HG02623 (cell line): Measurements from ENCODE around the gene CCNB3.

Experiments
- ATAC-seq: cut with Tn5 transposase; IDR thresholded peaks from one replicate; pipeline ENCODE4 v1.9.1; 2021; ENCODE audit warnings: moderate library complexity; ENCODE audit not compliant: unreplicated experiment

CCNB3 gene

GRCh38 chrX:50372966-50373365 lies 168.4 kb downstream of the CCNB3 start:
- no peak for ATAC-seq

- ATAC-seq, result no peak
Observed at GRCh38 chrX:50375481-50376267, 171.1 kb downstream of the CCNB3 start.

GRCh38 chrX:50381729-50382415 lies 177.3 kb downstream of the CCNB3 start:
- no peak for ATAC-seq

DNA sequence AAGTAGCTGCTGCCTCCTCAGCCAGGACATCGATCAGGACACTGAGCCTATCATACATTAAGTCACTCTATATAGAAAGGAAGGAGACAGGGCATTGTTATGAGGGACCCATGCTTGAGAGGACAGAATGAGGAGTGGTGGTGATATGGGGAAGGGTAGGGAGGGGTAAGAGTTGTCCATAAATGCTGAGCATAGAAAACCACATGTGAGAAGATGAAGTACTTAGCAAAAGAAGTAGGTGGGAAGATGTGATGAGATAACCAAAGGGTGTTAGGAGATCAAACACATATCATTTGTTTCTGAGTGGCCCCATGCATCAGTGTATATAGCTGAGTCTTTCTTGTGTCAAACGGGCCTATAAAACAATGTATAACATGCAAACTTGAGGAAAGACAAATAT lies 182.0 kb downstream of the CCNB3 start:
- no peak for ATAC-seq

DNA sequence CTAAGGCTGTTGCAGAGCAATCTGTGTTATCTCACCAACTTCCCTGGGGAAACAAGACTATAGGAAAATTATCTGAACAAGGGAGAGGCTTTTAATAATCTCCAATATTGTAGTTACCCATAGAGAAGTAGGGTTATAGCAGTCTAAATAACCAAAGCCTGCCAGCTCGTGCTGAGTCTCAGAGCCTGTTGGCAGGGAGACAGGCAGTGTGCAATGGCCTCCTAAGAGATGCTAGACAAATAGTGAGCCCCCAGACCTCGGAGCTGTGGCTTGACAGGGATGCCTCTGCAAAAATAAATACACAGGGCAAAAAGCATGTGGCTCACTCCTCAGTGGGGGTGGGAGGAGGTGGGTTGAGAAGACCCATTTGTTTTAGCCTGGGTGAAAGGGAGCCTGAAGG lies 189.3 kb downstream of the CCNB3 start:
- no peak for ATAC-seq
